ENCODE measurements around the gene CELF2.

CELF2 gene

DNA sequence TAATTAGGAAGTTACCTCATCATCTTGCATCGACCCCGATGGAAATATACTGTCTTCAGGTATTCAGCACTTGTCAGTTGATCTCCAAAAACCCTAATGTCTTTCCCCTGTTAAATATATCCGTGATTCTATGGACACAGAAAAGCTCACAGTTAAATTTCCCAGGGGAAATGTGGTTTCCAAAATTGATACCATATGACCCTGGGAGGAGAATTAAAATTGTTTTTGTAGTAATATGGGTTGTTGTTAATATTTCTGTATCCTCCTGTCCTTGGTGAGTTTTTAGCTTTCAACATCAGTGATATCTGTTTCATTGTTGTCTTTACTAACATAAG, 132.1 kb downstream of the CELF2 start:
- H3K27me3 ChIP-seq (ENCODE audit: control insufficient read depth, insufficient read depth, low read length), result no peaks in the 10 kb centered on the region
- H3K27ac ChIP-seq (ENCODE audit: low read depth, low read length), result no peak overlapping the region
- peaks cover 47% of the 10 kb centered on the region for H3K4me1 ChIP-seq (ENCODE audit: control insufficient read depth, insufficient read depth, low read length)
- H3K9me3 ChIP-seq (ENCODE audit: control insufficient read depth, insufficient read depth, low read depth, low read length), result no peaks in the 10 kb centered on the region
- no peaks in the 10 kb centered on the region for H3K36me3 ChIP-seq (ENCODE audit: control insufficient read depth, insufficient read depth, low read length)
- H3K4me3 ChIP-seq (ENCODE audit: low read depth, low read length), result no peak overlapping the region
- no peak overlapping the region for H3K9ac ChIP-seq (ENCODE audit: low read length)

DNA sequence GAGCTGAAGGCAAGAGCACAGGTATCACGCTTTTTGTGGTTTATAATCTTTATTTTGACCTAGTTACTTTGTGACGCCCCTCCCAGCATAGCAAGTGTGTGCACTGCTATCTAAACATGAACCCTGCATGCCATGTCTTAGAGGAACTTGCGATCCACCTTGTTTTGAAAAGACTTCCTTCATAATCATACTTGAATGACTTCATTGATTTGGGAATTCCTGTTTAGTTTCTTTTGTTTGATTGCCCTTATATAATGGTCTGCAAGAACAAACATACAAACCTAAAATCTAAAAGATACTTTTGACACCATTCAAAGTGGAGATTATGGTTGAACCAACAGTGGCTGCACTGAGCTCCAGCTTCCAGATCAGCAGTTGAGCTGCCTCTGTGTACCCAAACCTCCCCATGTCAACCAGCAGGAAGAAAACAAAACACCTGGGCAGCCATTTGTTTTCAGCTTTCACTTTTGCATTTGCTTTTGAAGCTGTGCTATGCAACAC, 132.6 kb downstream of the CELF2 start:
- no peak overlapping the region for H3K27ac ChIP-seq (ENCODE audit: low read depth, low read length)
- H3K36me3 ChIP-seq (ENCODE audit: control insufficient read depth, insufficient read depth, low read length), result no peaks in the 10 kb centered on the region
- no peaks in the 10 kb centered on the region for H3K9me3 ChIP-seq (ENCODE audit: control insufficient read depth, insufficient read depth, low read depth, low read length)
- no peak overlapping the region for H3K4me3 ChIP-seq (ENCODE audit: low read depth, low read length)
- H3K9ac ChIP-seq (ENCODE audit: low read length), result no peak overlapping the region
- no peaks in the 10 kb centered on the region for H3K27me3 ChIP-seq (ENCODE audit: control insufficient read depth, insufficient read depth, low read length)
- H3K4me1 ChIP-seq (ENCODE audit: control insufficient read depth, insufficient read depth, low read length), result peaks cover 48% of the 10 kb centered on the region

DNA sequence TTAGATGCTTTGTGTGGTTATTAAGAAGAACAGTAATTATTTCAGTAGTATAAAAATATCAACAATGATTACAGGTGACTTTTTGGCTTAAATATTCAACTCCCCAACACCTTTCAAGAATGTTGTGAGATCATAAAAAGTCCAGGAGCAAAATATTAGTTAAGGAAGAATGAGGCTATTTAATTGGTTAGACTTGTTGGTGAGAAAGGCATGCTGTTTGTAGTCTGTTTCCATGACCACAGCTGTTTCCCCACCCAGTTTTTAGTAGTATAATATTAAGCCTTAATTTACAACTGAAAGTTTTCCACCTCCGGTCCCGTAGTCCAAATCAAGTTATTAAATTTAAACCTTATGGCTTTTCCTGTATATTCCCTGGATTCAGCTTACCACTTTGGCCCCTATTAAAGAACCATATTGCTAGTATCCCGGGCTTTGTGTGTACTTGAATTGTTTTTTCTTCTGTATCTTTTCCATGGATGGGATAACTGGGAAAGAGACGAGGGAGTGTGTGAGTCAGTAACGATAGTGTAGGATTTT, 133.3 kb downstream of the CELF2 start:
- Histone ChIP-seq H3K9me3 (ENCODE audit: control insufficient read depth, insufficient read depth, low read depth, low read length) (no peaks in the 10 kb centered on the region), H3K36me3 (ENCODE audit: control insufficient read depth, insufficient read depth, low read length) (no peaks in the 10 kb centered on the region), H3K4me1 (ENCODE audit: control insufficient read depth, insufficient read depth, low read length) (peaks cover 42% of the 10 kb centered on the region), H3K27me3 (ENCODE audit: control insufficient read depth, insufficient read depth, low read length) (no peaks in the 10 kb centered on the region), H3K4me3 (ENCODE audit: low read depth, low read length) (no peak overlapping the region), H3K9ac (ENCODE audit: low read length) (no peak overlapping the region), H3K27ac (ENCODE audit: low read depth, low read length) (no peak overlapping the region)

DNA sequence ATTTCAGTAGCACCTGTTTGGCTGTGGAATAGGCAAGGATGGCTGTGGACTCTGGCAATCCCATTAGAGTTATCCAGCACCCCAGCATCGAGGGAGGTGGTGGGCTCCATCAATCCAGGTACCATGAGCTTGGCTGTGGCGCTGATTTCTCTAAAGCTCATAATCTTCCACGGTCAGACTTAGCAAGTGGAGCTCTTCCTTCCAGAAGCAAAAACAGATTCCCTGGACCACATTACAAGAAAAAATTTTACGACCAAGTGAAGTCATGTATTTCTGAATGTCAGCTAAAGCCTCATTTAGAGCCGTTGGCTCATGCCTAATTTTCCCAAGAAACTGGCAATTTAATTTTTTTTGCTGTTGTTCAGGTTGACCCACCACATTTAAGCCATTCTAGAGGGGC, 135.1 kb downstream of the CELF2 start:
- H3K27me3 ChIP-seq (ENCODE audit: control insufficient read depth, insufficient read depth, low read length), result no peaks in the 10 kb centered on the region
- peaks cover 27% of the 10 kb centered on the region for H3K4me1 ChIP-seq (ENCODE audit: control insufficient read depth, insufficient read depth, low read length)
- H3K27ac ChIP-seq (ENCODE audit: low read depth, low read length), result no peak overlapping the region
- H3K9me3 ChIP-seq (ENCODE audit: control insufficient read depth, insufficient read depth, low read depth, low read length), result no peaks in the 10 kb centered on the region
- no peak overlapping the region for H3K9ac ChIP-seq (ENCODE audit: low read length)
- H3K36me3 ChIP-seq (ENCODE audit: control insufficient read depth, insufficient read depth, low read length), result no peaks in the 10 kb centered on the region
- H3K4me3 ChIP-seq (ENCODE audit: low read depth, low read length), result no peak overlapping the region

DNA sequence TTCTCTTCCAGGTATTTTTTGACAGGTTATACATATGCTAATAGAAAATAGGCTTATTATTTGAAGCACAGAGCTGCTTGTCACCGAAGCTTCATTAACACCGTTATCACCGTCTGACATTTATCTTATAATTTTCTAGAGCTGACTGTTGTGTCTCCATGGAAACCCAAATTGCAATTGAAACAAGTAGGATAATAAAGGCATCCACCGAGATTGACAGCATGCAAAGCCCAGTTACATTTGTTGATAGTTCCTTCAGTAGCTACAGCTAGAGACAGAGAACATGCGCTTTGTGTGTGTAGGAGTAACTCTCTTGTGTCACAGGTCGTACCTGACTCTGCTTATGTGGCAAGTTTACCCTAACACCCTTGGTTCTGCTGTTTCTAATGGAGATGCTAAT, 135.6 kb downstream of the CELF2 start:
- Histone ChIP-seq H3K27ac (ENCODE audit: low read depth, low read length) (no peak overlapping the region), H3K4me3 (ENCODE audit: low read depth, low read length) (no peak overlapping the region), H3K9me3 (ENCODE audit: control insufficient read depth, insufficient read depth, low read depth, low read length) (no peaks in the 10 kb centered on the region), H3K4me1 (ENCODE audit: control insufficient read depth, insufficient read depth, low read length) (peaks cover 22% of the 10 kb centered on the region), H3K36me3 (ENCODE audit: control insufficient read depth, insufficient read depth, low read length) (no peaks in the 10 kb centered on the region), H3K9ac (ENCODE audit: low read length) (no peak overlapping the region), H3K27me3 (ENCODE audit: control insufficient read depth, insufficient read depth, low read length) (no peaks in the 10 kb centered on the region)

DNA sequence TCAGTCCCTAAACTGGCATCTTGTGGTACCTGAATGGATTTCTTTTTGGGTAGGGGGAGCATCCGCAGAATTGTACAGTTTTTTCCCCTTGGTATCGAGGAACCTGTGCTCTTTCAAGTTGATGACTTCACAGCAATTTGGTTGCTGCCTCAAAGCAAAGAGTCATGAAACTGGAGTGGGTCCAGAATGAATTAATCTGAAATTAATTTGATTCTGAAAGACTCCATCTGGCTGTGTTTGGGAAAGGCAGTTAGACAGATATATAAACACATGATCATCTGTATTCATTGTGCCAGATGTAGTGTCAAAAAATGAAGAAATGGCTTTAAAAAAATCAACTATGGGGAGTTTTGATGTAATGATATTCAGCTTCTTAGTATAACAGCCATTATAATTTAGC, 136.1 kb downstream of the CELF2 start:
- Histone ChIP-seq H3K27me3 (ENCODE audit: control insufficient read depth, insufficient read depth, low read length) (no peaks in the 10 kb centered on the region), H3K4me3 (ENCODE audit: low read depth, low read length) (no peak overlapping the region), H3K9ac (ENCODE audit: low read length) (no peak overlapping the region), H3K36me3 (ENCODE audit: control insufficient read depth, insufficient read depth, low read length) (no peaks in the 10 kb centered on the region), H3K9me3 (ENCODE audit: control insufficient read depth, insufficient read depth, low read depth, low read length) (no peaks in the 10 kb centered on the region), H3K27ac (ENCODE audit: low read depth, low read length) (no peak overlapping the region), H3K4me1 (ENCODE audit: control insufficient read depth, insufficient read depth, low read length) (peaks cover 18% of the 10 kb centered on the region)

DNA sequence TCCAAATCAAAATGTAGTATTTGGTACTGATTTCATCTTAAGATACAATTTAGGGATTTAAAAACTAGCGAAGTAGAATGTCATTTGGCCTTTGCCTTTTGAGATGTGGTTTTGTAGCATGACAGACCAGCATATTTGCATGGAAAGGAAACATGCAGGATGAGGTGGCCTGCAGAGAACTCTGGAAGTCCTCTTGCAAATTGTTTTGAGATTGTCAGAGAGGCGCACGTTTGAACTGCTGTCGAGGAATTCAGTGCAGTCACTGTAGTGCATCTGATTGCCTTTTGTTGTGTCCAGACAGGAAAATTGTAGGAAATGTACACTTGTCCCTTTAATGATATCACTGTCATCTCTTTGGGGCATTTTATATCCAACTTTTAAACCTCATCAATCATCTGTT, 136.7 kb downstream of the CELF2 start:
- no peaks in the 10 kb centered on the region for H3K9me3 ChIP-seq (ENCODE audit: control insufficient read depth, insufficient read depth, low read depth, low read length)
- H3K27me3 ChIP-seq (ENCODE audit: control insufficient read depth, insufficient read depth, low read length), result no peaks in the 10 kb centered on the region
- H3K36me3 ChIP-seq (ENCODE audit: control insufficient read depth, insufficient read depth, low read length), result no peaks in the 10 kb centered on the region
- no peak overlapping the region for H3K27ac ChIP-seq (ENCODE audit: low read depth, low read length)
- H3K4me1 ChIP-seq (ENCODE audit: control insufficient read depth, insufficient read depth, low read length), result peaks cover 16% of the 10 kb centered on the region
- no peak overlapping the region for H3K9ac ChIP-seq (ENCODE audit: low read length)
- no peak overlapping the region for H3K4me3 ChIP-seq (ENCODE audit: low read depth, low read length)

DNA sequence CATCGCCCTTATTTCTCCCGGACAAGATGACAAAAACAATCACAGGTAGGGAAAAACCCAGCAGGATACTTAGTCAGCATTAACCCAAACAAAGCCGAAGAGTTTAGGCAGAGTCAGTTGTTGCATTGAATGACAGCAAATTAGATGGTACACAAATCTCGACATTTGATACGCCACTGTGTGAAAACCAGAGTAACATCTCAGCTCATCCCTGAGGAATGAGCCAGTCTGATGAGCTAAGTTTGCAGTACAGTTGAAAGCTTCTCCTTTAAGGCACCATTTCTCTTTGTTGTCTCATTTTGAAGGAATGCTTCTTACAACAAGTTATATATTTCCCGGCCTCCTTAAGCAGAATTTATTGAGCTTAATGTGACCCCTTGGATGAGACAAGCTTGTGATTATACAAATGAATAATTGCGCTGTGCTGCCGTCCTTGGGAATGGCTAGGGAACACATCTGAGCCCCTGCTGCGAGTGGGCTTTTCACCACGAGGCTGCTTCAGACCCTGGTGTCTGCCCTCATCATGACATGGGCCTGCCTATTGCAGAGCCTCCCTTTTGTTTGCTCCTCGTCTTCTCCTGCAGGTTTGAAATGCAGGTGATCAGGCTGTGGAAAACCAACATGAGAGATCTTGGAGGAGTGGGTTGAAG, 137.3 kb downstream of the CELF2 start:
- no peak overlapping the region for H3K4me3 ChIP-seq (ENCODE audit: low read depth, low read length)
- H3K36me3 ChIP-seq (ENCODE audit: control insufficient read depth, insufficient read depth, low read length), result no peaks in the 10 kb centered on the region
- H3K27me3 ChIP-seq (ENCODE audit: control insufficient read depth, insufficient read depth, low read length), result no peaks in the 10 kb centered on the region
- H3K27ac ChIP-seq (ENCODE audit: low read depth, low read length), result no peak overlapping the region
- H3K4me1 ChIP-seq (ENCODE audit: control insufficient read depth, insufficient read depth, low read length), result peaks cover 16% of the 10 kb centered on the region
- H3K9ac ChIP-seq (ENCODE audit: low read length), result no peak overlapping the region
- H3K9me3 ChIP-seq (ENCODE audit: control insufficient read depth, insufficient read depth, low read depth, low read length), result no peaks in the 10 kb centered on the region

DNA sequence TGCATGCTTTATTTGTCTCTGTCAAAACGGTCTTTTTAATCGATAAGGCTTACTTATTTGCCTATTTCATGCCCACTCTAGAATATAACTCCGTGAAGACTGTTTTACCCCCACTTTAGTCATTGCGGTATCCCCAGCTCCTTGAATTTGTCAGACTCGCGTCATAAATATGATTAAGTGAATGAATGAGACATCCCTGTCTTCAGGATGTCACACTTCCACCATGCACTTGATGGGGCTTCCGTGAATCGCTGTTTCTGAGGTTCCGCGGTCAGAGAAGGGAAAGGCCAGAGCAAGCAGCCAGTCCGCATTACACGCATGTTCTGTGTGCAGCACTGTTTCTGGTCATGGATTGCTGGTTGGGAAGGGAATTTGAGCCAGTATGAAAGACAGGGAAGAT, 138.8 kb downstream of the CELF2 start:
- no peak overlapping the region for H3K9ac ChIP-seq (ENCODE audit: low read length)
- H3K27ac ChIP-seq (ENCODE audit: low read depth, low read length), result no peak overlapping the region
- H3K4me1 ChIP-seq (ENCODE audit: control insufficient read depth, insufficient read depth, low read length), result peaks cover 16% of the 10 kb centered on the region
- 0 out of 2 replicates have a peak, but pooled peaks cover 4% of the 10 kb centered on the region for H3K9me3 ChIP-seq (ENCODE audit: control insufficient read depth, insufficient read depth, low read depth, low read length)
- no peaks in the 10 kb centered on the region for H3K36me3 ChIP-seq (ENCODE audit: control insufficient read depth, insufficient read depth, low read length)
- H3K27me3 ChIP-seq (ENCODE audit: control insufficient read depth, insufficient read depth, low read length), result no peaks in the 10 kb centered on the region
- no peak overlapping the region for H3K4me3 ChIP-seq (ENCODE audit: low read depth, low read length)

DNA sequence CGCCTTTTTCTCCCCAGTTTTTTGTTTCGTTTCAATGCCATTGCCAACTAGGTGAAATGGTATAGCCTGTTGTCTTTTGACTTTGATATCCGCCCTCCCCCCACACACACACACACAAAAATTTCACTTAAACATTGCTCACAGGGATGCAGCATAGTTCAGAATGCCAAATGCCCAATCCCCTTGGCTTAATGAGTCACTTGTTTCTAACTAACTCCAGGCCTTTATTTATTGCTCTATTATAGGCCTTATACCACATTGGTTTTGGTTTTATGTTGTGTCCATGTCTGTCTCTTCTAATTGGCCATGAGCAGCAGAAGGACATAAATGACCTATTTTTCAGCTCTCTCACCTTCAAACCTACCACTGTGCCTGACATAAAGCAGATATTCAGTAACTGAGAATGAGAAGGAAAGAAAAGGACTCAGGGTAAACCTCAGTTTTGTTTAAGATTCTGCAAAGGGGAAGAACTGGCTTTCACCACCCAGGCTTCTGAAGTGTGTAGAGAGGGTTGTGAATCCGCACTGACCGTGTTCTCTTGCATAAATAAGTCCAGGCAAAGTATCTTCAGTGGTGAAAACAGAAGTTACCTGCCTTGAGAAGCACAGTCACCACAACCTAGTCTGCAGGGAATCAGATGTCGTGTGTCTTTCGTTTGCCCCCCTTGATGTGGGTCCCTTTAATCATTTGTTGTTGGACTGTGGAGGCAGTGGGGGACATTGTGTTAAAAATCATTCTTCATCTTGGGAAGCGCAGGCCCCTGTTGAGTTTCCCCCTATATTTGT, 139.8 kb downstream of the CELF2 start:
- H3K9ac ChIP-seq (ENCODE audit: low read length), result no peak overlapping the region
- H3K4me3 ChIP-seq (ENCODE audit: low read depth, low read length), result no peak overlapping the region
- no peak overlapping the region for H3K27ac ChIP-seq (ENCODE audit: low read depth, low read length)
- H3K36me3 ChIP-seq (ENCODE audit: control insufficient read depth, insufficient read depth, low read length), result no peaks in the 10 kb centered on the region
- peaks cover 16% of the 10 kb centered on the region for H3K4me1 ChIP-seq (ENCODE audit: control insufficient read depth, insufficient read depth, low read length)
- H3K9me3 ChIP-seq (ENCODE audit: control insufficient read depth, insufficient read depth, low read depth, low read length), result peaks cover 12% of the 10 kb centered on the region
- H3K27me3 ChIP-seq (ENCODE audit: control insufficient read depth, insufficient read depth, low read length), result no peaks in the 10 kb centered on the region

DNA sequence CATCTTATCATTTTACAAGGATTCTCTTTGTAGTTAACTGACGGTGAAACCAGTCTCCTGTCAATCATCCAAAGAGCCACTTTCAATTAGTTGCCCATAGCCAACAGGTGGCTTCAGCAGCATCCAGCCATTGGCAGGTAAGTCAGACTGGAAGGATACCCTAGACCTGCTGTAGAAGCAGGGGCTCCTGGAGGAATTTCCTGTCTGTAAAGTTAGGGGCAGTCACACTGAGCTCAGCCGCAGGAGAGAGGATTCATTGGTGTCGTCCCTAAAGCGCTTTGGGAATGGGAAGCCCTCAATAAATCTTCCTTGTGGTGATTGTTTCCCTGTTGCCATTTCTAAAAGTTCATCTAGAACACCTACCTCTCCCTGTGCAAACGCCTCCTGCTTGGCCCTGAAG, 140.4 kb downstream of the CELF2 start:
- Histone ChIP-seq H3K27me3 (ENCODE audit: control insufficient read depth, insufficient read depth, low read length) (no peaks in the 10 kb centered on the region), H3K36me3 (ENCODE audit: control insufficient read depth, insufficient read depth, low read length) (no peaks in the 10 kb centered on the region), H3K4me3 (ENCODE audit: low read depth, low read length) (no peak overlapping the region), H3K4me1 (ENCODE audit: control insufficient read depth, insufficient read depth, low read length) (peaks cover 16% of the 10 kb centered on the region), H3K9me3 (ENCODE audit: control insufficient read depth, insufficient read depth, low read depth, low read length) (peaks cover 12% of the 10 kb centered on the region), H3K9ac (ENCODE audit: low read length) (no peak overlapping the region), H3K27ac (ENCODE audit: low read depth, low read length) (no peak overlapping the region)

Measured in HUES6 (cell line).